ENCODE results near the gene KRTAP21-3. TPM values are rescaled to one million over a fixed set of nuclear protein-coding genes. Genes with fewer than 3 reads are reported as not detected.
A peak's percentile ranks its signal among the peaks of the same experiment; 100 is the strongest.
"Not testable (repeated sequence)": the region's sequence is repeated elsewhere in the genome, so short reads cannot be mapped to it uniquely, and the experiment has no call there.

Gene KRTAP21-3
- polyA plus RNA-seq (ENCODE audit: insufficient read length) = not detected
- long read RNA-seq, donor 1 = 0 reads
- long read RNA-seq, donor 2 = 0 reads
- long read RNA-seq, donor 3 = 0 reads
- long read RNA-seq, donor 4 = 0 reads
- long read RNA-seq, donor 5 = 0 reads
- long read RNA-seq, donor 6 = 0 reads
- long read RNA-seq, donor 7 = 0 reads
- long read RNA-seq, donor 8 = 0 reads

DNA sequence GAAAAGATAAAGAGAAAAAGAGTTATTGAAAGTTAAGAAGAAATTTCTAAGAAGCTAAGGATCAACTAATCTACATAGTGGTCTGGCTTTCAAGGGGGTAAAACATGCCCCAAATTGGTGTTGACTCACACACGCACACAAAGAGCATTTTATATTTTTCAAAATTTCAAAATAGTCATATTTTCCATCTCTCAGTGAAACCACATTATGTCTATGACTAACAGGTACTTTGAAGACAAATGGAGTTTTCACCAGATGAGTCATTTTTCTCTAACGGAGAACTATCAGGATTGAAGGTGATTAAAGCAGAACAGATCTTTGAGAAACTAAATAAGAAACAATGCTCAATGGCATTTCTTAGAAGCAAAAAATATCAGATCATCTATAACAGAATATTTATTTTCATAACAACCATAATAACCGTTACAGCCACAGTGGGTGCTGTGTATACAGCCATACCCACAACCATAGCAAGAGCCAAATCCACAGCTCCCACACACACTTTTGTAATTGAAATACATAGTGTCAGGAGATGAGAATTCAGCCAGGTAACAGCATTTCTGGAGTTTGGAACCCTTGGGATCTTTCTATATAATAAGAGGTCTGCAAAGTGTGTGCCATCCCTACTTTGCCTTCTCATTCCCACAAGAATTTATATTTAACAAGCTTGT lies at the start of gene KRTAP21-3:
TSS of gene KRTAP21-3 (minus strand) at position 539 of the 671 bp plus-strand sequence. CDS start at position 521, 18 bp downstream.
- no peak for DNase-seq

DNA sequence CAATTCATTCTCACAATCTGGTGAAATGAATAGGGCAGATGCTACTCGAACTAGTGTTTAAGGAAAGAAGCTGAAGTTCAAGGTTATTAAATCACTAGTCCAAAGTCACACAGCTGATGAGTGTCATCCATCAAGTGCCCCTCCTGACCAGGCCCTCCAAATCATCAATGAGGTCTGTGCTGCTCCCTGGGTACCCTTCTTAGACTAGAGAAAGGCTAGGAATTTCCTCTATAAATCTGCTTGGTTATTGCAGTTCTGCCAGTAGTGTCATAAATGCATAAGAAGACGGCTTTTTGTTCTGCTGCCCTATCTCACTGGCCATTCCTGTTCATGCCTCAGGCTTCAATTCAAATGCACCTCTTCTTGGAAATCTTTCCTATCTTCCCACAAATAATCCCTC lies 42.2 kb upstream of the KRTAP21-3 start:
- no peak for DNase-seq

DNA sequence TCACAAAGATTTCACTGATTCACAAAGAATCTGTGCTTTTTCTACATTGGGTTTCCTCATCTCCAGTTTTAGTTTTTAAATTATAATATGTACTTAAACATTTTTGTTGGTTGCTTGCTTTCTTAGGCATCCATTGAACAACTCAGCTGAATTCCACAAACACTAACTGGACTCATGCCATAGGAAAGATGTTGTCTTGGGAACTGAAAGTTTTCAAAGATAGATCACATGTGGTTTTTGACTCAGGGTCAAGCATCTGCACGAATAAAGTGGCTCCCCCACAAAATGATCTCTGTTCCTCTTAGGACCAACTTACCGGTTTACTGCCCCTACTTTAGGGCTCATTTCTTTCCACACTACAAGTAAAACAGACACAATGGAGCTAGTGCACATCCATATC lies 39.7 kb upstream of the KRTAP21-3 start:
- DNase-seq = no peak

- not testable (repeated sequence) for DNase-seq
Measured at GRCh38 chr21:30755328-30755727, 36.8 kb upstream of the KRTAP21-3 start, which contains the start of gene KRTAP21-1. KRTAP21-1 (minus strand) TSS chr21:30755428; CDS start chr21:30755378, 50 bp downstream.

GRCh38 chr21:30747159-30747558 lies 28.6 kb upstream of the KRTAP21-3 start, which contains the start of gene KRTAP21-2:
KRTAP21-2 (minus strand) TSS chr21:30747259; CDS start chr21:30747202, 57 bp downstream.
- DNase-seq = no peak

GRCh38 chr21:30740462-30740861 lies 21.9 kb upstream of the KRTAP21-3 start:
- no peak for DNase-seq

- DNase-seq = no peak
Measured at GRCh38 chr21:30733026-30733425, 14.4 kb upstream of the KRTAP21-3 start.

GRCh38 chr21:30726726-30727125 lies 8.1 kb upstream of the KRTAP21-3 start:
- no peak for DNase-seq

DNA sequence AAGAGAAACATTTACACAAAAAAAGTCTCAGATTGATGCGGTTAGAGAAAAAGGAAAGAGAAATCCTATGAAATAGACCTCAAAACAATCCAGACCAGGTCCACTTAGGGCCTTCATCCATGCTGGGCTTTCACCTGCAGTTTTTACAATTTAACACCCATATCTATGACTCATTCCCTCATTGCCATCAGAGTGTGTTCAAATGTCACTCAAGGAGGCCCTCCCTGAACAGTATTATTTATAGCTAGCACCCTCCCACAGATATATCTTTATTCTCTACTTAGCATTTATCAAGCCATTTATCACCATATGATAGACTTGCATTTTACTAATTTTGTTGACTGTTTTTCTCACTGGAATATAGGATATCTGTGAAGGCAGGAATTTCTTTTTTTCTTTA lies 824 bp upstream of the KRTAP21-3 start:
- no peak for DNase-seq

DNA sequence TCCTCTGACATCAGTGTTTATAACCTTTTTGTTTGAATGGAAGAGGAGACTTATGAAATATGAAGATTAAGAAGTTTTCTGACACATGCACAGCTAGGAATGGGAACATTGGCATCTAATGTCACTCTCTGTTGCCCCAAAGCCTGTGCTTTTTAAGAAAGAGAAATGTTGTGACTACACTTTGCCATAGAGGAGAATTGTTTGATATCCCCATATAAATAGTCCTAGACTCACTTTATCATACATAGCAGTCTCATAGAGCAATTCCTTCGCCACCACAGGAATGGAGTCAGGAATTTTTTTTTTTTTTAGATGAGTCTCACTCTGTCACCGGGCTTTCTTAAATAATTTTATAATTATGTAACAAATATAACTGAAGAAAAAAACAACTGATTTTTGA lies 1.5 kb downstream of the KRTAP21-3 start:
- no peak for DNase-seq

DNA sequence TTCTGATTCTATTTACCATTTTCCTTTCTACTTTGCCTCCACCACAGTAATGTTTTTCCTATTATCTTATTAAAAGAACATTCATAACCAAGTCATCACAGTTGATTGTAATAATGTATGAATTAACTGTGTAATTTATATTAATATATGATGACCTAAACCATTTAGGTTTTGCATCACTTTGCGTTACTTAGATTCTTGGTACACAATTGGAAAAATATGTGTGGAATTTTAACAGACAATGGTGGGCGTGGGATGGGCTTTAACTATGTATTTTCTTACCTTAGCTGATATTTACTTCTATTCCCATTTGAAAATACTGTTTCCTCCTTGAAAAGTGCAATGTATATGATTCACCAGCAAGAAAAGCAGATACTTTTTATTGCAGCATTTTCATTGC lies 3.6 kb downstream of the KRTAP21-3 start:
- DNase-seq = no peak

- DNase-seq = no peak
Measured at GRCh38 chr21:30714456-30714855, 4.1 kb downstream of the KRTAP21-3 start.

DNA sequence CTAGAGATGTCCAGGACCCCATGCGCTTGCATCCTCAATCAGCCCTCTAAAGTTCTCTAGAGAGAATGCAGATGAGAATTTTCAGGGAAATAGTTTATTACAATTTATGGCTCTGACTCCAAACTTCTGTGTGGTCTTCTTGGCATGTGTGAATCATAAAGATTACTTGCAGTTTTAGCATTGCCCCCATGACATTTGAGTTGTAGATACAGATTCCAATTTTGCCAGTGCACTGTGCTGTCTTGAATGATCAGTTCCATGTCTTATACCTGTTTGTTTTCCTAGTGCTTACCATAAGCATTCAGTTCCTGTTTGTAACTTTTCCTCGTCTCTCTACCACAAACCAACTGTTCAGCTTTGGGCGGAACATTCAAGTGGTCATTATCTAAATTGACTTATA lies 4.8 kb downstream of the KRTAP21-3 start:
- no peak for DNase-seq

GRCh38 chr21:30710499-30710898 lies 8.1 kb downstream of the KRTAP21-3 start:
- no peak for DNase-seq

DNA sequence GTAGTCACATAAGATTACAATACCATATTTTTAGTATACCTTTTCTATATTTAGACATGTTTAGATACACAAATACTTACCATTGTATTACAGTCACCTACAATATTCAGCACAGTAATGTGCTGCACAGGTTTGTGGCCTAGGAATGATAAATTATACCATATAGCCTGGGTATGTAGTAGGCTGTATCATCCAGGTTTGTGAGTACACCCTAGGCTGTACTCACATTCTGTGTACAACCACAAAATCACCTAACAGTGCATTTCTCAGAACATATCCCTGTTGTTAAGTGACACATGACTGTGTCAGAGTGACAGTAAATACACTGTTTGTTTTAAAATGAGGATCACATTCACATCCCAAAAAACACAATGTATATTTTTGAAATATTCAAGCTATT lies 11.2 kb downstream of the KRTAP21-3 start:
- no peak for DNase-seq

DNA sequence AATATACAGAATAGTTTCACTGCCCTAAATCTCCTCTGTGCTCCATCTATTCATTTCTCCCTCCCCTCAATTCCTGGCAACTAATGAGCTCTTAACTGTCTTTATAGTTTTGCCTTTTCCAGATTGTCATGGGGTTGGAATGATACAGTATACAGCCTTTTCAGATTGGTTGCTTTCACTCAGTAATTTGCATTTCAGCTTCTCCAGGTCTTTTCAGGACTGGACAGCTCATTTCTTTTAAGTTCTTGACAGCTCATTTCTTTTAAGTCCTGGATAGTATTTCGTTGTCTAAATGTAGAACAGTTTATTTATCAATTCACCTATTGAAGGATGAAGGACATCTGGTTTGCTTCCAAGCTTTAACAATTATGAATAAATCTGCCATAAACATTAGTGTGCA lies 22.6 kb downstream of the KRTAP21-3 start:
- DNase-seq = peak; percentile 46

DNA sequence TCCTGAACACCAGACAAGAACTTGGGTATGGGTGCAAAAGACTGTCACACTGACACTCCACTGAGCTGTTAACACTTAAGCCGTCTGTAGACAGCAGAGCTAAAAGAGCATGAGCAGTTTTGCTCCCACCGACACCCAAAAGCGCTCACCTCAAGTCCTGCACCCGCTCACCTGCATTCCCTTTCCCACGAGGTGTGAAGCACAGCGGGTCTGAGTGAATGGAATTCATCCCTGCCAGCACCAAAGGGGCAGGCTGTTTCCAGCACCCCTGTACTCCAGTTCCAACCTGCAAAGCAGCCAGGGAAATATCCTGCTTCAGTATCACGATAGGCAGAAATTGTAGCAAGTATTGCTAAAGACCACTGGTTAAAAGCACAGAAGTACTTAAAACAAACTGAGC lies 28.8 kb downstream of the KRTAP21-3 start:
- no peak for DNase-seq

DNA sequence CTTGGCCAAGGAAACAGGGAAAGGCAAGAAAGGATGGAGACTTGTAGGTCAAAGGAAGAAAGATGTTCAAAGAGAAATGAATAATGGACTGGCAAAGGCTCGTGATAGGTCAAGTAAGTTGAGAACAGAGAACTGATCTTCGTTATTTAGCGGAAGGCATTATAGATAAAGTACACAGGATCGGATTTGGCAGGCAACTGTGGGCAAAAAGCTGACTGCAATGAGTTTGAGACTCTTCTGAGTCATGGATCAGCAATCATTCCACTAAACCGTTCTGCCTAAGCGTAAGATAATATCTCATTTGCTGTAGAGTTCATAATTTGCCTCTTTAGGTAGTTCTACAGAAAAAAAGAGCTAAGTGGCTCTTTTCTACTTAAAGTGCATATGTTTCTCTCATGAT lies 34.1 kb downstream of the KRTAP21-3 start:
- DNase-seq = no peak

DNA sequence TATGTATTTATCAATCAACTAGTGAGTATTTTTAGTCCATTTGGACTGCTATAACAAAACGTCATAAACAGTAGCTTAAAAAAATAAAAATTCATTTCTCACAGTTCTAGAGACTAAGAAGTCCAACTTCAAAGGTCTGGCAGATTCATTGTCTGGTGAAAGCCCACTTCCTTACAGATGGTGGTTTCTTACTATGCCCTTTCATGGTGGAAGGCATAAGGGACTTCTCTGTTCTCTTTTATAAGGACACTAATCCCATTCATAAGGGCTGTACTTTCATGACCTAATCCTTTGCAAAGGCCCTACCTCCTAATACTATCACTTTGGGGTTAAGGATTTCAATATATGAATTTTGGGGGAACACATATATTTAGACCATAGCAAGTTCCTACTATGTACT lies 38.0 kb downstream of the KRTAP21-3 start:
- no peak for DNase-seq

- no peak for DNase-seq
Measured at GRCh38 chr21:30676737-30677136, 41.8 kb downstream of the KRTAP21-3 start.

- no peak for DNase-seq
Measured at GRCh38 chr21:30674312-30674711, 44.3 kb downstream of the KRTAP21-3 start.

GRCh38 chr21:30672985-30673650 lies 45.5 kb downstream of the KRTAP21-3 start:
- DNase-seq = no peak

- DNase-seq = no peak
Measured at GRCh38 chr21:30668776-30669175, 49.8 kb downstream of the KRTAP21-3 start.
